ENCODE measurements around the gene ARAP1.
A peak's percentile ranks its signal among the peaks of the same experiment; 100 is the strongest.

Gene ARAP1

DNA sequence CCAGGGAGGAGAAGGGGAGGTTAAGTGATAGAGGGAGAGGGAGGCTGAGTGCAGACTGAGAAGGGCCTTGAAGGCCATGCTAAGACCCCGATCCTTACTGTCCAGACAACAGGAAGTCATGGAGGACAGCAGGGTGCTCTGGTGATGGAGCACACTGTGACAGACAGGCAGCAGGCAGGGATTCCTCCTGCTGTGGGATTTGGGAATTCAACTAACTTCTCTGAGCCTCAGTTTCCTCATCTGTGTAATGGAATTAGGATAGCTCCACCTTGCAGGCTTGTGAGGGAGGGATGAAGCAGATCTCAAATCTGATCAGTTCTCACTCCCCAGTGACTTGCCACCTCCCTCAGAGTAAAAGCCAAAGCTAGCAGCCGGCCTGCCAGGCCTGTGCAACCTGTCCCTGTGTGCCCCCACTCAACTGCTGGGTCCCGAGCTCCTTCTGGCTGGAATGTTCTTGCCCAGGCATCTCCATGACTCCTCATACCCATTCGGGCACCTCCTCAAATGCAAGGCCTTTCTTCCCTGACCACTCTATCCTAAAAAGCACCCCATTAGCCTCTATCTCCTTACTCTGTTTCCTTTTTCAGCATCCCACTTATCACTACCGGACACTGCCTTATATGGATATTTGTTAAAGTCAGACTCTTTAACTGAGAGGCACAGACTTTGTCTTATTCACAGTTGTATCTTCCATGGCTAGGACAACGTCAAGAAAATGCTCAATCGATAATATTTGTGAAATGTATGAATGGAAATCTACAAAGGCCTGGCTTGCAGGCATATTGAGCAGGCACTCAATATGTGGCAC lies 9.5 kb downstream of the ARAP1 start:
- DNase-seq (ENCODE audit: low spot score), result no peak

DNA sequence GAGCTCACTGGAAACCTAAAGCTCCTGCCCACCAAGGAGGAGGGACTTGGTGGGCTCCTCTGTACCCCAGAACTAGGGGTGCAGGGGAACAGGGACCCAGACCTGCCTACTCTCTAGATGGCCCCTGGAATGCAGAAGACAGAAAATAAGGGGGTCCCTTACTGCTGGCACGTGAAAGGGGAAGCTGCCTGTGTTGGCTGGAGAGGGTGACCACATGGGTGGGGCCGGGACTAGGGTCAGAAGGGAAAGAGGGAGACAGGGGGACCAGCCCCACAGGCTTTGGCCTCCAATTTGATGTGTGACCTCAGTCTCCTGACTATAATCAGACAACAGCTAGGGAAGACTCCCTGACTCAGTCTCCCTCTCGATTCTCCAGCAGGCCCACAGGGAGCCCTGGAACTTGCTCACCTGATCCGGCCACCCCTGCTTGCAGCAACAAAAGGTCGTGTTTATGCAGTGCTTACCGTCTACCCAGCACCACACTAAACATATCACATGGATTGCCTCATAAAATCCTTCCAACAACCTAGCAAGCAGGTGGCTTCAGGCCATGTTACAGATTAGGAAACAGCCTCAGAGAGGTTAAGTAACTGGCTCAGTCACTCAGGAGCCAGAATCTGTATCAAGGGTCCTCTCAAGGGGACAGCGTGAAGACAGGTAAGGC lies 10.2 kb downstream of the ARAP1 start:
- DNase-seq (ENCODE audit: low spot score), result no peak

DNA sequence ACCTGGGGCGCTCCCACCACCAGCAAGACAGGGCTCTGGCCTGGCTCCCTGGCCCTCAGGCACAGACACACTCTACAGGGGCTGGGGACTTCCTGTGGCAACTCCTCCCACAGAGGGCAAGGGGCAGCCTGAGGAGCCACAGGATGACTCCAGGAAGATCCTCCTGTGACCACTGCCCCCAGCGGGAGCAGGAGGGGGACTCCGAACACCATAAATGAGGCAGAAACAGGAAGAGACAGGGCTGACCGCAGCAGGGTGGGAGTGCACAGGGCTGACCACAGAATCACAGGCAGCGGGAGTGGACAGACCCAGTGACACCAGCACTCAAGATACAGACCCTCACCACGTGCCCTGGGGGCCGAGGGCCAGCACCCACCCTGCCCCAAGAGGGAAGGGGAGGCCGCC lies 10.8 kb downstream of the ARAP1 start:
- no peak for DNase-seq (ENCODE audit: low spot score)

DNA sequence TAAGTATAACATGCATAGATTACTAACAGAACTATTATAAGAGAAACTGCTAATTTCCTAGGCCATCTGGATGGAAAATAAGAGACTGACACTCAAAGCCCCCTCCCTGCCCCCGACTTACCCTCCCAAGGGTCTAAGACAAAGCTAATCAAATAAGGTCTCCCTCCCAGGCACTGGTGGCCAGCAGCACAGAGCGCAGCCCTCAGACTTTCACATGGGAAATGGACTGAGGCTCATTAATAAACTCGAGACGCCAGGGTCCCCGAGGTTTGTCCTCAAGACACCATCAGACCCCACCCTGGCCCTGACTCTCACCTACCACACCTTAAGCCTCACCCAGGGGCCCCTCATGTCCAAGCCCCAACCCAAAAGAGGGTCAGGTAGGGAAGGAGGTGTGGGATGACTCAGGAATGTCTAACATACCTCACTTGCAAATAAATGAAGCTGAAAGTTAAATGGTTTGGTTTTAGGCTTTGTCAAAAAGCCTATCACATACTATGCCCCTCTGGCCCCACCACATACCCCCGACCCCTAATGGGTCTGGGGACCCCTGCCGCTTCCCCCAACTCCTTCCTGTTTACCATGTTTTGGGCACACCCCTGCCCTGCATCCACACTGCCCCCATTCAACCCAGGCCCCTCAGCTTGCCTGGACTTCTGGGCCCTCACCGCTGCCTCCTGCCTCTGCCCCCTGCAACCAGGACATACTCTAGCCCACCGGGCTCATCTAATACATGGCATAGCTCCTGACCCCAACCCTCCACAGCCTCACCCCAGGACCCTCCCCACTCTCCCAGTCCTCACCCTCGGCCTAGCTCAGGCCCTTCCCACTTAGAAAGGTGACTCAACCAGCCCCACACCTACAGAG lies 11.4 kb downstream of the ARAP1 start:
- DNase-seq (ENCODE audit: low spot score), result no peak

DNA sequence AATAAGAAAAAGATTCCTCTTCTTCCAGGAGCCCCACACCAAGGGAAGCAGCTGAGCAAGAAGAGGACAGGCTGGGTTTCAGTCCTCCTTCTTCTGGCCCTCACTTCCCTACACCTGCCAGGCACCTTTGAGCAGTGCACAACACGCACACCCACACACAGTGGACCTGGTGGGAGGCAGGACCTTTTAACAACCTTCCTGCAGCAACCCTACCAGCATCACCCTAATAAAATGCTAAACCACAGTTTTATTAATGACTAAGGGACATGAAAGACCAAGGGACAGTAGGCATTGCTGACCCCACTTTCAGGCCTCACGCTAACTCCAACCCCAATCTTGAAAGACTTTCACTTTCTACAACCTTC lies 12.2 kb downstream of the ARAP1 start:
- no peak for DNase-seq (ENCODE audit: low spot score)

DNA sequence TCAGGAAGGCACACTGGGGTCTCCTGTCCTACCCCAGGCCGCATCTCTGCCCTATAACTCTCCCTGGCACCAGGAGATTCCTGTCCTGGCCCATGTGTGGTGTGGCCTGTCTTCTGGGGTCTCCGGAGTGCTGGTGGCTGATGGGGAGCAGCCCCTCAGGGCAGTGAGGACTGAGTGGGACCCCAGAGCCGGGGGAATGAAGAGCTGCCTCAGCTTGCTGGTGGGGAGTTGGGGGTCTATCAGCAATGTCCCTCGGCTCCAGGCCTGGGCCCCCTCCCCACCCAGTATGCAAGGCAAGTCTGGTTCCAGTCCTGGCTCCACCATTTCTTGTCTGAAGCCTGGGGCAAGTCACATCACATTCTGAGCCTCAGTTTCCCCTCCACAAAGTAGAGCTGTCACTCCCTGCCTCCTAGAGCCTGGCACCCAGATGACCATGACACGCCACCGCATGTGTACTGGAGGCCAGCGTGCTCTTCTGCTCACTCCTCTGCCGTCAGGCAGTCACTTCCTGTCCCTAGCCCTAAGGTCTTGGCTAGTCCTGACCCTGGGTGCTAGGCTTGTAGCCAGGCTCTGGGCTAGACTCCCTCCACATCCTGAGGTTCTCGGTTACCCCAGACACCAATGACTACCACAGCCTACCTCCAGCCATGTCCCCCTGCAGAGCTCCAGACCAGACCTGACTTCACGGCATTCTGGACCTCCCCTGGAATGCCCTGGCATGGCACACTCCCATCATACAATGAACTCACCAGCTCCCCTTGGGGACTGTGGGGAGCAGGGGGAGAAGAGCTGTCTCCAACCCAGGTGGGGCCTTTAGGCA lies 12.8 kb downstream of the ARAP1 start:
- DNase-seq (ENCODE audit: low spot score), result no peak

DNA sequence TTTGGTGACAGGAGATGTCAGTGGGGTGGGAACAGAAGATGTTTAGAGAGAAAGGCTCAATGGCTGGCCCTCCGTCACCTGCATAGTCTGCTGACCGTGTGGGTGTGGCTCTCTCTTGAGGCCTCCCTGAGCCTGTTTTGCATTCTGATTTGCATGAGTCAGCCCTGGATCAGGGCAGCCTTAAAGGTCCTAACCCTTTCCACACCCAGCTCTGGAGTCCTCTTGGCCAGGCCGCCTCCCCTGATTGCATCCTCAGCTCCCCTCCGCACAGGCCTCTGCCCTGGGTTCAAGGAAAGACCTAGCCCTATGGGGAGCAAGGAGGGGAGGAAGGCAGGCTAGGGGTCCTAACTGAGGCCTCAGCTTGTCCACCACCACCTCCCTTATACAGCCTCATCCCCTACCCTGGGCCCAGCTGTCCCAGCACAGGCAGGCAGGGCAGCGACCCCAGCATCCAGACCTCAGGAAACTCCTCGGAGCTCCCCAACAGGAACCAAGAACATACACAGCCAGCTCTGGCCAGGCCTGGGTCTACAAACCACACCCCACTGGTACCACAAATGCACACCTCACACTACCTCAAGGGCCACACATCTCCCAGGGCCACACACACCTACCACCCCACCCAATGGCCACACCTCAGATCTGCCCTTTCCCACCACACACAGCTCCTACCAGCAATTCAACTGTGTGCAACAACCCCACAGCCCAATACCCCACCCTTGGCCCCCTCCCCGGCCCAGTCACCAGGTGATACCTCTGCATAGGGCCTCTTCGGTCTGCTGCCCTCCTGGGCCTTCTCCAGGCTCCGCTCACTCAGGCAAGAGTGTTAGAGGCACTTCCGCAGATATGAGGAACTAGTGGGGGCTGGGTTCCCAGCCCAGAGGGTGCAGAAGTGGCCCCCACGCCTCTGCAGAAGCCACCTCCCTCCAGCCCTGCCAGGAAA lies 13.7 kb downstream of the ARAP1 start:
- DNase-seq (ENCODE audit: low spot score), result no peak

DNA sequence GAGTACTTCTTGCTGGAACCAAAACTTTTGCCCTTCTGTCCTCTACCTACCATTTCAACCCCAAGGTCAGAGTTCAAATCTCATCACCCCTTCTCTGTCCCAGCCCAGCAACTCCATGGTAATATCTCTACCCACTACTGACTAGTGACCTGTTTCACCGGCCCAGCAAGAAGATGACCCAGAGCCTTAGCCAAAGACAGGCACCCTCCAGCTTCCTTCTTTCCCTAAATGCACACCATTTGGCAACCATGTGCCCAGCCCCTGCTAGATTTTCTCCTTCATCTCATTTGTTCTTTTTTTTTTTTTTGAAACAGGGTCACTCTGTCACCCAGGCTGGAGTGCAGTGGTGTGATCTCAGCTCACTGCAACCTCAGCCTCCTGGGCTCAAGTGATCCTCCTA lies 14.9 kb downstream of the ARAP1 start:
- no peak for DNase-seq (ENCODE audit: low spot score)

DNA sequence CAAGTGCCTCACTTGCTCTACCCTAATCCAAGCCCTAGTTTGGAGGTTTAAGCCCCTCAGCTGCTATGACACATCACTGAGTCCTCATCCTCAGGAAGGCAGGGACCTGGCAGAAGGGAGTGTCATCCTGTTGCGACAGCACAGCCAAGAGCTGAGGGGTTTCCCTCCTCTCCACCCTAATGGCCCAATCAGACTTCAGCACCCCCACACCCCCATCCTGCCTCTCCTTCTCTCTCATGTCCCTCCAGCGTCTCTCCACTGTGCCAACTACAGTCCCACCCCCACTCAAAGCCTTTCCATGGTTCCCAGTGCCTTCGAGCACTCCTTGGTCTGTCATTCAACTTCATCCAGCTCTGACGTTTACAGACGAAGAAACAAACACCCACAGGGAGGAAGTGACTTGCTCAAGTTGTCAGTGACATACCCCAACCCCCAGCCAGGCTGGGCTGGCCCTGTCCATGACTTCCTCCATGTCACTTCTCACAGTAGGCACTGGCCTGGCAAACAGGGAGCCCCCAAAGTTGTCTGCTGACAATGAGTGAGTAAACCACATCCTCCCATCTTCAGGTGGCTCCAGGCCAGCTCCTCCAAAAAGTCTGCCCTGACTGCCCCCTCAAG lies 15.6 kb downstream of the ARAP1 start:
- DNase-seq (ENCODE audit: low spot score), result no peak

DNA sequence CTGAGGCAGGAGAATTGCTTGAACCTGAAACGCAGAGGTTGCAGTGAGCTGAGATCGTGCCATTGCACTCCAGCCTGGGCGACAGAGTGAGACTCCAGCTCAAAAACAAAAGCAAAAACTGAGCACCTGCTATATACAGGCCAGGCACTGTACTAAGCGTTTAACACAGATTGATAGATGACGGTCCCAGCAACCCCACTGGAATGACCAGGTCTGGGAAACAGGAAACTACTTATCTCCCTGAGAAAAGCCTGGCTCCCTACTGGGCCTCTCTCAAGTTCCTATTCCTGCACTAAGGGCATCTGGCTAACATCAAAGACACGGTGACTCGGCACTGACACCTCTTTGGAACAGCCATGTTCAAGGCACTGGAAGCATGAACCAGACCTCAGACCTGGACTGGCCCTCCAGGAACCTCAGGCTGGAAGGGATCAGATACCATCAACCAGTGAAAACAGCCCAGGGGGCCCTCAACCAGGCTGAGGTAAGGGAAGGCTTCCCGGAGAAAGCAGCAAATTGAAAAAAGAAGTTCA lies 16.6 kb downstream of the ARAP1 start:
- no peak for DNase-seq (ENCODE audit: low spot score)

DNA sequence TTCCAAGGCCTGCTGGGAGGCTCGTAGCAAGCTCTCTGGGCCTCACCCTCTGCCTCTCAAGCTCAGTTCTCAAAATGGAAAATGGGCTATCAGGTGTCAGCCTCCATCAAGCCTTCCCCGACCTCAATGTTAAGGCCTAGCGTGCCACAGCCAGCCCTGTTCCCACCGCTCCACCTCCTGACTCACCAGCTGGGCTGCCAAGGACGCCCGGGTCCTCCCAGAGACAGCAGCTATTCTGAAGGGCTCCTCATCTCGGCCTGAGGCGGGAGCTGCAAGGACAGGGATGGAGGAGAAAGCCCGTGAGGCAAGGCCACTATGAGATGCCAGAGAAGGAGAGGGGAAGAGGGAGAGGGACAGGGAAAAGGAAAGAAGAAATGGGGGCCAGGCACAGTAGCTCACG lies 19.9 kb downstream of the ARAP1 start:
- no peak for DNase-seq (ENCODE audit: low spot score)

DNA sequence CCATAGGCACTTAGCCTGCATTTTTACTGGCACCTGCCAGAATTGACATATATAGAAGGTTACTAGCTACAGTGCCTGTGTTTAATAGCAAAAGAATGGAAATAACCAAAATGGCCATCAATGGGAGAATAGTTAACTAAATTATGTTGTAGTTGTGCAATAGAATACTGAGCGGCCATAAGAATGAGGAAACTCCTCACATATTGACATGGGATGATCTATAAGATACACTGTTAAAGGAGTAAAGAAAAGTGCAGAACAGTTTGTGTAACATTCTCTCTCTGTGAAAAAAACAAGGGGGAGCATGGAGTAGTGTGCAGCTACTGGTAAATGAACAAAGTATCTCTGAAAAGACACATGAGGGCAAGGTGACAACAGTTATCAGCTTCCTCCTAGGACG lies 21.5 kb downstream of the ARAP1 start:
- no peak for DNase-seq (ENCODE audit: low spot score)

DNA sequence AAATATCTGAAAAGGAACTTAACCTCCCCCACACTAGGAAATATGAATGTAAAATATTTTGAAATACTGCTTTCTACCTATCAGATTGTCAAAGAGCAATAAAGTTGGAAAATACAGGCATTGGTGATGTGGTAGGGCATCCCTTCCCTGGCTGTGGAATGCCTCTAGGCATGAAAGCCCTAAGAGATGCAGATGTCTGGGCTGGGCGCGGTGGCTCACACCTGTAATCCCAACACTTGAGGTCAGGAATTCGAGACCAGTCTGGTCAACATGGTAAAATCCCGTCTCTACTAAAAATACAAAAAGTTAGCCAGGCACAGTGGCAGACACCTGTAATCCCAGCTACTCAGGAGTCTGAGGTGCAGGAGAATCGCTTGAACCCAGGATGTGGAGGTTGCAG lies 22.0 kb downstream of the ARAP1 start:
- no peak for DNase-seq (ENCODE audit: low spot score)

DNA sequence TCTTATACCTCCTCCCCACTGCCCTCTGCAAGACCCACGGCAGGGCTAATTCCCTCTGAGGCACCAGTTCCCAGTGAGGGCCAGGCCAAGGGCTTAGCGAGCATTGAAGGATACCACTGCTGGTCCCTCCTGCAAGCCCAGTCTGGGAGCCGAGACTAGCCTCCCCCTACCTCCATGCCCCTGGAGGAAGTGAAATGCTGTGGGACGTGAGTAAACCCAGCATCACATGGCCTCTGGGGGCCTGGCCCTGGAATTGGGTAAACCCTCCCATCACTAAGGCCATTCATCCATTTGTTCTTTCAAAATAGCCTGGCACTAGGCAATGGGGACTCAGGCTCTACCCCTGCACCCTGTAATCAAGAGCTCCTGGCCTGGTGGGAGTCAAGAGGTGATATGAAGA lies 24.7 kb downstream of the ARAP1 start:
- no peak for DNase-seq (ENCODE audit: low spot score)

DNA sequence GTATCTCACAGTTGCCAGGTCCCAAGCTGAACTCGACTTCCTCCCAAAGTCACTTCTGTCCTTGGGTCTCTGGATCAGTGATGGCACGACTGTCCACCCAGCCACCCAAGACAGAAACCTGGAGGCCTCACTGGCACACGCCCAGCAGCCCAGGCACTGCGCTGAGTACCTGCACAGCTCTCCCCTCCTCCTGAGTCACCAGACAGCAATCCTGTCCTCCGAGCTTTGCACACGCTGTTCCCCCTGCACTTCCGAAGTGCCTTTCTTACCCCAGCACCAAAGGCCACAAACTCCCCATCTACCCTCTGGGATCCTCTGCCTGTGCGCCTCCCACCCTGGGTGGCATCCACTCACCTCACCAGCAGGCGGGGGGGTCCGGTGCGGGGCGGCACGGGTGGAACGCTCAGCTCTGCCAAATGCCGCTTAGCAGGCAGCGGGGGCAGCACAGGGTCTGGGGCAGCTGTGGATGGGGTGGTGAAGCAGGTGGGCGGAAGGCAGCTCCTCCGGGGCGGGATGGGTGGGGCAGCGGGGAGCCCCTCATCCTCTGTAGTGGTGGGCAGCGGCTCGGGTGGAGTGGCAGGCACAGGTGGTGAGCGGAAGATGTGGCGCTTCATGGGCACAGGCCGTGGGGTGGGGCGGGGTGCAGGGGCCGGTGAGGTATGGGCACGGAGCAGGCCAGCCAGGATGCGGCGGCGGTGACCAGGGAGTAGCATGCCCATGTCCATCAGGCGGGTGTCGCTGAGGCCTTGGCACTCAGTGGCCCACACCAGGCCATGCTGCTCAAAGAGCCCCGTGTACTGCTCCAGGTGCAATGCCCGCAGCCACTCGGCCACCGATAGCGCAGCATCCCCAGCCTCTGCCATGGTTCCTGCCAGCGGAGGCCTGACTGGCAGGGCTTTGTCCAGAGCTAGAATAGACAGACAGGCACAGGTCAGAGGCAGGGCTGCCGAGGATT lies 25.7 kb downstream of the ARAP1 start:
- no peak for DNase-seq (ENCODE audit: low spot score)

DNA sequence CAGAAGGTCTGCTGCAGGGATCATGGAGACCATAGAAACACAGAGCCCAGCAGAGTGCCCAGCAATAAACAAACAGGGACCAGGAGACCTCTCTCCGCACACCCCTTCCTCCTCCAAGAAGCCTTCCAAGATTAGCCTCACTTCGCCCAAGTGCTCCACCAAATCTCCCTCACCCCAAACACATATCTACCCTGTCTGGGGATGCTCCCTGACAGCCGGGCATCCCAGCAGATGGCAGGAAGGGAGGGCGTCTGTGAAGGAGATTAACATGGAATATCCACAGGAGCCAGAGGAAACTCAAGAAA lies 26.5 kb downstream of the ARAP1 start:
- DNase-seq (ENCODE audit: low spot score), result no peak

DNA sequence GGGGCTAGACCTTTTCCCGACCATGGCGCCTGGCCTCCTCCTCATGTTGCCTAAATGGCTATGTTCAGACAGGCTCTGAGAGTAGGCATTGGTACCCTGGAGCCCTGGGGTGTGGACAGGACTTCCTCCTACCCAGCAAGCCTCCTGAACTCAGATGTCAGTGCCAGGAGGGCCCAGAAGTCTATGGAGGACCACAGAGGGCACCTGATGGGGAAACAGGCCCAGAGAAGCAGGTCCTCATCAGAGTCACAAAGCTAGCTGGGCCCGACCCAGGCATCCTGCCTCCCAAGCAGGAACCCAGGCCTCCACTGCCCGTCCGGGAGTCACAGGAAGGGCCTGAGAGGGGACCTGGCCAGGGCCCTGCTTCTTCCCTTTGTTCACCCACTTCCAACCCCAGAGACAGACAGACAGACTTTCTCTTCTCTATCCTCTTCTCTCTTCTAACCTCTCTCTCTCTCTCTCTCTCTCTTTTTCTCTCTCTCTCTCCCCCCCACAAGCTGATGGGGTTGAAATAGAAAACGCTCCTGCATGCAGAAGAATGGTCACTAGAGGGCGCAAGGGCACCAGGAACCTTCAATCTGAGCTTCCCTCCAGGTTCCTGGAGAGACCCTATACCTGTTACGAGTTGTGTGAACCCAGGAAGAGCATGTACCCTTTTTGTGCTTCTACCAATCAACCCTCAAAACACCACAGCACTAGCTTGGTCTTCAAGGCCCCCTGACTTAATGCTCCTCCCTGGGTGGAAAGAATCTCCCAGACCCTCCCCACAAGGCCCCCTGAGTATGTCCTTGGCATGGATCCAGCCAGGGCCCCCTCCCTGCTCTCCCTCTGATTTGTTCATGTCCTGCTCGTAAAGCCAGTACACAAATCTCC lies 27.1 kb downstream of the ARAP1 start:
- DNase-seq (ENCODE audit: low spot score), result peak; percentile 71

DNA sequence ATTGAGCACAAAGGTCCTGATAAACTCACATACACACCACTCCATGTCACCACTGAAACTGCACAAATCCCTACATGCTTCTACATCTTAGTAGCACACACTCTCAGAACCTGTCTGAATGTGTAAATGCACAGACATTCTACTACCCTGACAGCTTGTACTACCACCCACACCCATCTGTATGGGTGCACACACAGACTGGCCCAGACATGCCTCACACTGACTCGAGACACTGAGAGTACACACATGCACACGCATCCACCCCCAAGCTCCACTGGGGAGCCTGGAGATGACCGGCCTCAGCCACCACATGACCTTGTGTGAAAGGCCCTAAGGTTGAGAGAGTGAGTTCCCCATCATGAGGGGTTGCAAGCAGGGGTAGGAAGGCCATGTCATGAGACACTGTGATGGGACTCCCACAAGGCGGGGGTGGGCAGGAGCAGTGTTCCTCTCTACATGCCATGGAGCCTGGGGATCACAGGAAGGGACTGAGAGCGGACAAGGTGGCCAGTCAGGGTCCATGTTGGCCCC lies 28.1 kb downstream of the ARAP1 start:
- DNase-seq (ENCODE audit: low spot score), result no peak
